ENCODE measurements around the gene ENO4.

Gene ENO4

DNA sequence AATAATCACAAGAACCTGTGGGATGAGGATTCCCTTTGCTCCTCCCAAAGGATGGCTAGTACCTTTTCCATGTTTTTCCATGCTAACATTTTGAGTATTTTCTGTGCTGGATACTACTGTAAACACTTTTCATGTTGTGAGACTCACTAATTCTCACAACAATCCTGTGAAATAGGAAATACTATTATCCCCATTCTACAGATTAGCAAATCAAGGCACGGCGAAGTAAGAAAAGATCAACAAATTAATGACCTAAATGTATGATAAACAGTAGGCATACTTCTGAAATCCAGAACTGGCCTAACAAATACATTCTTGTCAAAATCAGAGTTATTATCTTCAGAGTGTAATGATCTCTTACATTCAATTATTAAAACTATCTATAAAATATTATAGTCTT lies 69.3 kb downstream of the ENO4 start:
- no peak for DNase-seq

DNA sequence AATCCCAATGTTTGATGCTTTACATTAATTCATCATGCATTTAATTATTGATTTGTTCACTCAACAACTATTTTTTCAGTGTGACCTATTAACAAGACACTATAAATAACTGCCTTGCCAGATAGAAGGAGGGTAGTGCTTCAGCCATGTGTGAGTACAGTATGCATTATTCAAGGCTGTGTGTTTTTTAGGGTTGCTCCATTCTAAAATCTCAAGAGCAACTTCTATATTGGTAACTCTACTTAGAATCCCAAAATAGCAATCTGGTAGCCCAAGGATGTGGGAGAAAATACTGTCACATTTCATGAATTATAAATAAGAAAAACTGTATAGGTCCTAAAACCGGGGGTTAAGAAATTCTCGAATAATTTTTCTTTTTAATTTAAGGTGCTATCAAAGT lies 69.9 kb downstream of the ENO4 start:
- no peak for DNase-seq

DNA sequence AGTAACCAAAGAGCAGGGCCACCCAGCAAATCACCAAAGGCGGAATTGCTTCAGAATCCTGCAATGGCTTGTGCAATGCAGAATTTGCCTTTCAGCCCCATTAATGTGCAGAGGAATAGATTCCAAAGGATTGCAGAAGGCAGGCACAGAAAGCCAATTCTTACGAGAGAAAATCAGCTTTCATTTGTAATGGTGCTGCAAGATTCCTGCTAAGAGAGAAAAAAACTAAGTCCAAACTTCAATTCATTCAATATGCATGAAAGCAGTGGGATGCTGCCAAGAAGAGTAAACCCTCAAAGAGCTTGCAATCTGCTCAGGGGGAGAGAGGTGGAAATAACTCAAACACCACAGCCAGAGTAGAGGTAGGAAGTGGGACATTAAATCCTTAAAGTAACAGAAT lies 70.4 kb downstream of the ENO4 start:
- no peak for DNase-seq

DNA sequence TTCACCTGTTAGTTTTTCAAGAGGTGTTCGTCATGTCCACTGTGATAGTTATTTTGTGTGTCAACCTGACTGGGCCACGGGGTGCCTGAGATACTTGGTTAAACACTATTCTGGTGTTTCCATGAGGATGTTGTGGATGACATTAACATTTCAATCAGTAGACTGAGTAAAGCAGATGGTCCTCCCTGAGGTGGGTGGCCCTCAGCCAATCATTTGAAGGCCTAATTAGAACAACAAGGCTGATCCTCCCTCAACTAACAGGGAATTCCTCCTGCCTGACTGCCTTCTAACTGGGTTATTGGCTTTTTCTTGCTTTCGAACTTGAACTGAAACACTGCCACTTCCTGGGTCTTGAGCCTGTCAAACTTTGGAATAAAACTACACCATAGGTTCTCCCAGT lies 75.8 kb downstream of the ENO4 start:
- DNase-seq: no peak

DNA sequence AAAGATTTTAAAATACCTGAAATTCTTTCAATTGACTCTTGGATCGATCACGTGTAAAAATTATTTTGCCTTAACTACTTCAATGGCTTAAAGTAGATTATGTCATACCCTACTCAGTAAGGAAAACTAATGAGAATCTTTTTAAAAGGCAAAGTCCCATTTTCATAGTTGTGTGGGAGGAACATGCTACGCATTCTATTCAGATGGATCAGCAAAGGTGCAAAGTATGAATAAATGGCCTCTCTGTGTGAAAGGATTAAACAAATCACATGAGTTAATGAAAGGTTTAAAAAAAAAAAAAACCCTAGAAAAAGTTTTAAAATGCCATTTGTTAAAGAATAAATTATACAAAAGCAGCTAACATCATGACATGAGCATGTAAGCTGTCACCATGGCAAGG lies 77.1 kb downstream of the ENO4 start:
- no peak for DNase-seq

DNA sequence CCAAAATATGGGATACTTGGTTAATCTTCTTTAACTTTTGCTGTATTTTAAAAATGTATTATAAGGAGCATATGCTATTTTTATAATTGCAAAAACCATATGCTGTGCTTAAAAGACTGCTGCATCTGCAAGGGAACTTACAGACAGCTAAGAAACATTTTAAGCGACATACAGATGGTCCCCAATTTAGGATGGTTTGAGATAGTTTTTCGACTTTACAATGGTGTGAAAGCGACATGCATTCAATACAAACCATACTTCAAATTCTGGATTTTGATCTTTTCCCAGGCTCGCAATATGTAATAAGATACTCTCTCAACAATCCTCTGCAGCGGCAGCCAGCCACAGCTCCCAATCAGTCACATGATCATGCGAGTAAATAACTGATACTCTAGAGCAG lies 82.5 kb downstream of the ENO4 start:
- DNase-seq: no peak

Data from CD4-positive, alpha-beta T cell treated with Interleukin-4 for 4 hours (primary cell).